H9 (cell line): ENCODE measurements around the gene GAD1. TPM values are rescaled to one million over a fixed set of nuclear protein-coding genes. Genes with fewer than 3 reads are reported as not detected.

ENCODE experiments used
- DNase-seq: peaks from one replicate; pipeline ENCODE4 v3.0.0-alpha.2; 2017
- H2AFZ ChIP-seq: one replicate; pipeline ENCODE4 v1.6.1; 2013; ENCODE audit warnings: mild to moderate bottlenecking, low read length, control low read depth, moderate library complexity
- H2AK5ac ChIP-seq: 2 replicates; pipeline ENCODE4 v1.6.1; 2013; ENCODE audit warnings: low read length, control low read depth, mixed read lengths; ENCODE audit not compliant: insufficient read length
- H2BK120ac ChIP-seq: one replicate; pipeline ENCODE4 v1.6.1; 2013; ENCODE audit warnings: low read depth, mild to moderate bottlenecking, low read length, control low read depth, inconsistent platforms; ENCODE audit not compliant: poor library complexity, severe bottlenecking
- H2BK12ac ChIP-seq: 2 replicates; pipeline ENCODE4 v1.6.1; 2013; ENCODE audit warnings: low read length, control low read depth, mixed read lengths, low read depth; ENCODE audit not compliant: insufficient read length
- H2BK15ac ChIP-seq: 2 replicates; pipeline ENCODE4 v1.6.1; 2013; ENCODE audit warnings: low read depth, low read length, control low read depth
- H2BK20ac ChIP-seq: one replicate; pipeline ENCODE4 v1.6.1; 2013; ENCODE audit warnings: low read depth, mild to moderate bottlenecking, low read length, control low read depth, inconsistent platforms; ENCODE audit not compliant: poor library complexity, severe bottlenecking
- H2BK5ac ChIP-seq: 2 replicates; pipeline ENCODE4 v1.6.1; 2013; ENCODE audit warnings: low read length, control low read depth, mixed read lengths; ENCODE audit not compliant: insufficient read length
- H3K14ac ChIP-seq: 2 replicates; pipeline ENCODE4 v1.6.1; 2013; ENCODE audit warnings: low read length, control low read depth; ENCODE audit not compliant: insufficient read depth
- H3K18ac ChIP-seq: 2 replicates; pipeline ENCODE4 v1.6.1; 2013; ENCODE audit warnings: low read depth, mild to moderate bottlenecking, mixed read lengths, low read length, control low read depth; ENCODE audit not compliant: insufficient read length
- H3K23ac ChIP-seq: 2 replicates; pipeline ENCODE4 v1.6.1; 2013; ENCODE audit warnings: low read length, control low read depth, mixed read lengths, low read depth; ENCODE audit not compliant: insufficient read length
- H3K23me2 ChIP-seq: 2 replicates; pipeline ENCODE4 v1.6.1; 2013; ENCODE audit warnings: low read depth, mild to moderate bottlenecking, mixed read lengths, low read length, control low read depth; ENCODE audit not compliant: insufficient read length, poor library complexity, severe bottlenecking
- H3K27ac ChIP-seq: 2 replicates; pipeline ENCODE4 v1.5.1; 2013; ENCODE audit warnings: low read length, control low read depth, mixed read lengths, low read depth; ENCODE audit not compliant: insufficient read length
- H3K27me3 ChIP-seq: 2 replicates; pipeline ENCODE4 v1.6.1; 2013; ENCODE audit warnings: low read length, control low read depth, inconsistent platforms; ENCODE audit not compliant: insufficient read depth
- H3K4ac ChIP-seq: 2 replicates; pipeline ENCODE4 v1.6.1; 2013; ENCODE audit warnings: low read depth, mild to moderate bottlenecking, control low read depth, inconsistent platforms, low read length, moderate library complexity
- H3K4me1 ChIP-seq: 2 replicates; pipeline ENCODE4 v1.6.1; 2013; ENCODE audit warnings: low read length, control low read depth, inconsistent platforms; ENCODE audit not compliant: insufficient read depth
- H3K4me2 ChIP-seq: 2 replicates; pipeline ENCODE4 v1.6.1; 2013; ENCODE audit warnings: low read length, control low read depth, mixed read lengths; ENCODE audit not compliant: insufficient read length, insufficient read depth
- H3K56ac ChIP-seq: 2 replicates; pipeline ENCODE4 v1.6.1; 2013; ENCODE audit warnings: low read depth, mild to moderate bottlenecking, mixed read lengths, low read length, control low read depth; ENCODE audit not compliant: insufficient read length
- H3K79me1 ChIP-seq: 2 replicates; pipeline ENCODE4 v1.6.1; 2013; ENCODE audit warnings: low read depth, mild to moderate bottlenecking, moderate library complexity, low read length, control low read depth, inconsistent platforms; ENCODE audit not compliant: insufficient read depth, poor library complexity, severe bottlenecking
- H3K79me2 ChIP-seq: 2 replicates; pipeline ENCODE4 v1.6.1; 2013; ENCODE audit warnings: low read length, control low read depth, inconsistent platforms; ENCODE audit not compliant: insufficient read depth
- H3K9ac ChIP-seq: 2 replicates; pipeline ENCODE4 v1.6.1; 2013; ENCODE audit warnings: low read length, control low read depth, mixed read lengths; ENCODE audit not compliant: insufficient read length; ENCODE audit errors: extremely low read depth
- H3K9me3 ChIP-seq: one replicate; pipeline ENCODE4 v1.6.1; 2013; ENCODE audit warnings: low read depth, low read length, inconsistent platforms; ENCODE audit not compliant: control insufficient read depth
- H3T11ph ChIP-seq: one replicate; pipeline ENCODE4 v1.6.1; 2013; ENCODE audit warnings: mild to moderate bottlenecking, low read length, control low read depth, inconsistent platforms
- H4K20me1 ChIP-seq: one replicate; pipeline ENCODE4 v1.6.1; 2013; ENCODE audit not compliant: control insufficient read depth, insufficient read length, insufficient read depth
- H4K5ac ChIP-seq: 2 replicates; pipeline ENCODE4 v1.6.1; 2013; ENCODE audit warnings: low read depth, mild to moderate bottlenecking, mixed read lengths, low read length, control low read depth; ENCODE audit not compliant: insufficient read length
- H4K8ac ChIP-seq: replicated peaks from 2 replicates; pipeline ENCODE4 v1.6.1; 2013; ENCODE audit warnings: low read length, control low read depth, mixed read lengths, low read depth; ENCODE audit not compliant: insufficient read length
- H4K91ac ChIP-seq: 2 replicates; pipeline ENCODE4 v1.6.1; 2013; ENCODE audit warnings: low read depth, mild to moderate bottlenecking, moderate library complexity, mixed read lengths, low read length, control low read depth; ENCODE audit not compliant: insufficient read length
- H3K27ac Mint-ChIP-seq, 3 experiments: 2 replicates in 2 of 3; 3 replicates in 1 of 3; pipeline ENCODE4 v1.8.0; 2020 to 2021; ENCODE audit warnings: mixed read lengths in 3 of 3, mild to moderate bottlenecking in 1 of 3, moderate library complexity in 1 of 3
- H3K27me3 Mint-ChIP-seq: 2 replicates; pipeline ENCODE4 v1.8.0; 2021; ENCODE audit warnings: low read depth, mild to moderate bottlenecking, moderate library complexity, mixed read lengths
- H3K36me3 Mint-ChIP-seq, 3 experiments: 2 replicates in 2 of 3; 3 replicates in 1 of 3; pipeline ENCODE4 v1.8.0; 2020 to 2021; ENCODE audit warnings: low read depth in 3 of 3, mixed read lengths in 3 of 3; ENCODE audit not compliant: insufficient read depth in 1 of 3
- H3K4me1 Mint-ChIP-seq, 2 experiments: 2 replicates each; pipeline ENCODE4 v1.8.0; 2020; ENCODE audit warnings: mixed read lengths in 2 of 2
- H3K4me3 Mint-ChIP-seq, 2 experiments: 2 replicates in 1 of 2; 3 replicates in 1 of 2; pipeline ENCODE4 v1.8.0; 2020 to 2021; ENCODE audit warnings: mild to moderate bottlenecking in 2 of 2, mixed read lengths in 2 of 2, moderate library complexity in 1 of 2
- H3K9me3 Mint-ChIP-seq, 2 experiments: 2 replicates in 1 of 2; 3 replicates in 1 of 2; pipeline ENCODE4 v1.8.0; 2020; ENCODE audit warnings: mild to moderate bottlenecking in 2 of 2, mixed read lengths in 2 of 2, moderate library complexity in 1 of 2
- CTCF ChIP-seq: fragments of 200-600 bp; sonication (generic); conservative IDR thresholded peaks from 3 replicates; pipeline ENCODE4 v1.8.0; 2021; ENCODE audit warnings: antibody characterized with exemption, mild to moderate bottlenecking
- WGBS: extraction: QIAGEN DNeasy Blood & Tissue Kit; methylation state at CpG from one replicate; pipeline ENCODE4 v1.1.7; 2013; ENCODE audit warnings: missing lambda C conversion rate, low lambda C conversion rate, mixed read lengths; ENCODE audit not compliant: insufficient read length; ENCODE audit errors: extremely low coverage; 5-methylcytosine and 5-hydroxymethylcytosine counted together
- total RNA-seq: library from RNA; stranded (reverse); gene quantifications from 2 replicates; pipeline ENCODE4 v1.2.1, GENCODE V29; 2021

GAD1 gene
- total RNA-seq, 1 experiment from 2014 or later = 1.8 TPM

DNA sequence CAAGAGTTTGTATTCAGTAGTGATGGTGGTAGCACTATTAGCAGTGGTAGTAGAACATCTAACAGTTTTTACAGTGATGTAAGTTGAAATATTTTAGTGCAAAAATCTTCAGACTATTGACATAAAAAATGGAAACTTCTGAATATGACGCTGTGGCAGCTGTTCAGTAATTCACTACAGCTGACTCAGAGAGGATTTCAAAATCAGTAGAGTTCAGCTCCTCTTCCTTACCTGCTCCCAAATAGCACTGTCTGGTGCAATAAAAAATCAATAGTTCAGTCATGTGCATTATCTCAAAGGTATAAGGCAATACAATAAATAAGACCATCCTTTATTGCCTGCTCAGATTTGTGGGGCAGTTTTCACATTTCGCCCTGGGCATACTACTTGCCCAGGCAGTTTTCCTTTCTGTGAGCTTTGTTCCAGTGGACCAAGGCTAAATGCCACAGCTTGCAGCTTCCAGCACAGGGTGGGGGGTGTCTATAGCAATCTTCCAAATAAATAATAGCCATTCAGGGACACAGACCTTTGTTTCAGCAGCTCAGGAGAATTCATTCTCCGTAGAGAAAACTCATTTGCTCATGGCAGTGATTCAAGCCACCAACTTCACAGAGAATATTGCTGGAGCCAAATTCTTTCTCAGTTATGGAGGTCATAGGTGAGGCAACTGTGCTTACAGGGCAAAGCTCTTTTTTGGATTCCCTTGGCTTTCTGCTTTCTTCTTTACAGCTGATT lies 78.5 kb downstream of the GAD1 start:
- H3K9me3 Mint-ChIP-seq = no peaks in the 10 kb centered on the region
- H3K14ac ChIP-seq = no peak overlapping the region

More for the DNA sequence above, 78.5 kb downstream of the GAD1 start:
- Histone ChIP-seq H2AK5ac (no peak overlapping the region), H3K79me1 (no peaks in the 10 kb centered on the region), H4K8ac (no peak overlapping the region), H3K23ac (no peak overlapping the region), H2BK120ac (no peak overlapping the region), H2BK15ac (no peak overlapping the region), H4K5ac (no peak overlapping the region), H4K20me1 (no peaks in the 10 kb centered on the region), H2BK12ac (no peak overlapping the region), H3K79me2 (no peaks in the 10 kb centered on the region), H3K23me2 (no peaks in the 10 kb centered on the region), H3K9ac (no peak overlapping the region), H3K4me1 (no peaks in the 10 kb centered on the region; the same call in 1 of the 2 replicates), H3K18ac (no peak overlapping the region), H2BK20ac (no peak overlapping the region), H3K4me2 (no peak overlapping the region), H3K4ac (no peak overlapping the region), H4K91ac (no peak overlapping the region), H3K27me3 (no peaks in the 10 kb centered on the region), H2BK5ac (no peak overlapping the region), H3K56ac (no peak overlapping the region), H2AFZ (no peak overlapping the region), H3K9me3 (no peaks in the 10 kb centered on the region), H3T11ph (no peak overlapping the region), H3K27ac (no peak overlapping the region)
- peaks cover 8 to 9% of the 10 kb centered on the region in 2 experiments for H3K4me1 Mint-ChIP-seq
- DNase-seq = no peak
- WGBS = no CpG with 5 or more reads among the region's 3 CpGs
- no peak overlapping the region for H3K27ac Mint-ChIP-seq
- no peak overlapping the region for H3K4me3 Mint-ChIP-seq
- no peaks in the 10 kb centered on the region for H3K36me3 Mint-ChIP-seq
- H3K27me3 Mint-ChIP-seq = no peaks in the 10 kb centered on the region
- TF ChIP-seq CTCF = no peak
